GM19023 (cell line): ENCODE measurements around the gene SLC6A1.
"Not testable (repeated sequence)": the region's sequence is repeated elsewhere in the genome, so short reads cannot be mapped to it uniquely, and the experiment has no call there.

Experiments used
- ATAC-seq: cut with Tn5 transposase; IDR thresholded peaks from one replicate; pipeline ENCODE4 v1.9.1; 2021; ENCODE audit warnings: mild to moderate bottlenecking, moderate library complexity; ENCODE audit not compliant: unreplicated experiment

Gene SLC6A1

GRCh38 chr3:11057655-11058054, 65.1 kb downstream of the SLC6A1 start:
- no peak for ATAC-seq

GRCh38 chr3:11059090-11059798, 66.7 kb downstream of the SLC6A1 start:
- no peak for ATAC-seq

GRCh38 chr3:11059799-11060115, 67.2 kb downstream of the SLC6A1 start:
- ATAC-seq: no peak

GRCh38 chr3:11060500-11061251, 68.1 kb downstream of the SLC6A1 start:
- no peak for ATAC-seq

GRCh38 chr3:11061268-11061871, 68.8 kb downstream of the SLC6A1 start:
- ATAC-seq: not testable (repeated sequence)

- no peak for ATAC-seq
Observed at GRCh38 chr3:11062704-11063103, 70.2 kb downstream of the SLC6A1 start.

GRCh38 chr3:11071096-11071755, 78.7 kb downstream of the SLC6A1 start:
- no peak for ATAC-seq

GRCh38 chr3:11072631-11073030, 80.1 kb downstream of the SLC6A1 start:
- ATAC-seq: no peak

GRCh38 chr3:11074011-11074410, 81.5 kb downstream of the SLC6A1 start:
- no peak for ATAC-seq

GRCh38 chr3:11074451-11074850, 81.9 kb downstream of the SLC6A1 start:
- no peak for ATAC-seq

- ATAC-seq: not testable (repeated sequence)
Observed at GRCh38 chr3:11075122-11075521, 82.6 kb downstream of the SLC6A1 start.

GRCh38 chr3:11076711-11077110, 84.2 kb downstream of the SLC6A1 start:
- ATAC-seq: no peak

GRCh38 chr3:11077466-11077865, 84.9 kb downstream of the SLC6A1 start:
- ATAC-seq: no peak

- no peak for ATAC-seq
Observed at GRCh38 chr3:11078826-11079515, 86.4 kb downstream of the SLC6A1 start.

GRCh38 chr3:11080492-11080891, 87.9 kb downstream of the SLC6A1 start:
- ATAC-seq: no peak

GRCh38 chr3:11084098-11084497, 91.5 kb downstream of the SLC6A1 start:
- no peak for ATAC-seq

- ATAC-seq: no peak
Observed at GRCh38 chr3:11084677-11085076, 92.1 kb downstream of the SLC6A1 start.

- ATAC-seq: no peak
Observed at GRCh38 chr3:11085093-11085840, 92.7 kb downstream of the SLC6A1 start.

GRCh38 chr3:11086856-11087255, 94.3 kb downstream of the SLC6A1 start:
- ATAC-seq: no peak

GRCh38 chr3:11088066-11088465, 95.5 kb downstream of the SLC6A1 start:
- no peak for ATAC-seq
